H9 (cell line): ENCODE results near the gene ELMO2. TPM values are rescaled to one million over a fixed set of nuclear protein-coding genes. Genes with fewer than 3 reads are reported as not detected.

Experiments
- DNase-seq: peaks from one replicate; pipeline ENCODE4 v3.0.0-alpha.2; 2017
- H2AFZ ChIP-seq: one replicate; pipeline ENCODE4 v1.6.1; 2013; ENCODE audit warnings: mild to moderate bottlenecking, low read length, control low read depth, moderate library complexity
- H2AK5ac ChIP-seq: 2 replicates; pipeline ENCODE4 v1.6.1; 2013; ENCODE audit warnings: low read length, control low read depth, mixed read lengths; ENCODE audit not compliant: insufficient read length
- H2BK120ac ChIP-seq: one replicate; pipeline ENCODE4 v1.6.1; 2013; ENCODE audit warnings: low read depth, mild to moderate bottlenecking, low read length, control low read depth, inconsistent platforms; ENCODE audit not compliant: poor library complexity, severe bottlenecking
- H2BK12ac ChIP-seq: 2 replicates; pipeline ENCODE4 v1.6.1; 2013; ENCODE audit warnings: low read length, control low read depth, mixed read lengths, low read depth; ENCODE audit not compliant: insufficient read length
- H2BK15ac ChIP-seq: 2 replicates; pipeline ENCODE4 v1.6.1; 2013; ENCODE audit warnings: low read depth, low read length, control low read depth
- H2BK20ac ChIP-seq: one replicate; pipeline ENCODE4 v1.6.1; 2013; ENCODE audit warnings: low read depth, mild to moderate bottlenecking, low read length, control low read depth, inconsistent platforms; ENCODE audit not compliant: poor library complexity, severe bottlenecking
- H2BK5ac ChIP-seq: 2 replicates; pipeline ENCODE4 v1.6.1; 2013; ENCODE audit warnings: low read length, control low read depth, mixed read lengths; ENCODE audit not compliant: insufficient read length
- H3K14ac ChIP-seq: 2 replicates; pipeline ENCODE4 v1.6.1; 2013; ENCODE audit warnings: low read length, control low read depth; ENCODE audit not compliant: insufficient read depth
- H3K18ac ChIP-seq: 2 replicates; pipeline ENCODE4 v1.6.1; 2013; ENCODE audit warnings: low read depth, mild to moderate bottlenecking, mixed read lengths, low read length, control low read depth; ENCODE audit not compliant: insufficient read length
- H3K23ac ChIP-seq: 2 replicates; pipeline ENCODE4 v1.6.1; 2013; ENCODE audit warnings: low read length, control low read depth, mixed read lengths, low read depth; ENCODE audit not compliant: insufficient read length
- H3K23me2 ChIP-seq: 2 replicates; pipeline ENCODE4 v1.6.1; 2013; ENCODE audit warnings: low read depth, mild to moderate bottlenecking, mixed read lengths, low read length, control low read depth; ENCODE audit not compliant: insufficient read length, poor library complexity, severe bottlenecking
- H3K27ac ChIP-seq: 2 replicates; pipeline ENCODE4 v1.5.1; 2013; ENCODE audit warnings: low read length, control low read depth, mixed read lengths, low read depth; ENCODE audit not compliant: insufficient read length
- H3K27me3 ChIP-seq: 2 replicates; pipeline ENCODE4 v1.6.1; 2013; ENCODE audit warnings: low read length, control low read depth, inconsistent platforms; ENCODE audit not compliant: insufficient read depth
- H3K4ac ChIP-seq: 2 replicates; pipeline ENCODE4 v1.6.1; 2013; ENCODE audit warnings: low read depth, mild to moderate bottlenecking, control low read depth, inconsistent platforms, low read length, moderate library complexity
- H3K4me1 ChIP-seq: 2 replicates; pipeline ENCODE4 v1.6.1; 2013; ENCODE audit warnings: low read length, control low read depth, inconsistent platforms; ENCODE audit not compliant: insufficient read depth
- H3K4me2 ChIP-seq: 2 replicates; pipeline ENCODE4 v1.6.1; 2013; ENCODE audit warnings: low read length, control low read depth, mixed read lengths; ENCODE audit not compliant: insufficient read length, insufficient read depth
- H3K56ac ChIP-seq: 2 replicates; pipeline ENCODE4 v1.6.1; 2013; ENCODE audit warnings: low read depth, mild to moderate bottlenecking, mixed read lengths, low read length, control low read depth; ENCODE audit not compliant: insufficient read length
- H3K79me1 ChIP-seq: 2 replicates; pipeline ENCODE4 v1.6.1; 2013; ENCODE audit warnings: low read depth, mild to moderate bottlenecking, moderate library complexity, low read length, control low read depth, inconsistent platforms; ENCODE audit not compliant: insufficient read depth, poor library complexity, severe bottlenecking
- H3K79me2 ChIP-seq: 2 replicates; pipeline ENCODE4 v1.6.1; 2013; ENCODE audit warnings: low read length, control low read depth, inconsistent platforms; ENCODE audit not compliant: insufficient read depth
- H3K9ac ChIP-seq: 2 replicates; pipeline ENCODE4 v1.6.1; 2013; ENCODE audit warnings: low read length, control low read depth, mixed read lengths; ENCODE audit not compliant: insufficient read length; ENCODE audit errors: extremely low read depth
- H3K9me3 ChIP-seq: one replicate; pipeline ENCODE4 v1.6.1; 2013; ENCODE audit warnings: low read depth, low read length, inconsistent platforms; ENCODE audit not compliant: control insufficient read depth
- H3T11ph ChIP-seq: one replicate; pipeline ENCODE4 v1.6.1; 2013; ENCODE audit warnings: mild to moderate bottlenecking, low read length, control low read depth, inconsistent platforms
- H4K20me1 ChIP-seq: one replicate; pipeline ENCODE4 v1.6.1; 2013; ENCODE audit not compliant: control insufficient read depth, insufficient read length, insufficient read depth
- H4K5ac ChIP-seq: 2 replicates; pipeline ENCODE4 v1.6.1; 2013; ENCODE audit warnings: low read depth, mild to moderate bottlenecking, mixed read lengths, low read length, control low read depth; ENCODE audit not compliant: insufficient read length
- H4K8ac ChIP-seq: replicated peaks from 2 replicates; pipeline ENCODE4 v1.6.1; 2013; ENCODE audit warnings: low read length, control low read depth, mixed read lengths, low read depth; ENCODE audit not compliant: insufficient read length
- H4K91ac ChIP-seq: 2 replicates; pipeline ENCODE4 v1.6.1; 2013; ENCODE audit warnings: low read depth, mild to moderate bottlenecking, moderate library complexity, mixed read lengths, low read length, control low read depth; ENCODE audit not compliant: insufficient read length
- H3K27ac Mint-ChIP-seq, 3 experiments: 2 replicates in 2 of 3; 3 replicates in 1 of 3; pipeline ENCODE4 v1.8.0; 2020 to 2021; ENCODE audit warnings: mixed read lengths in 3 of 3, mild to moderate bottlenecking in 1 of 3, moderate library complexity in 1 of 3
- H3K27me3 Mint-ChIP-seq: 2 replicates; pipeline ENCODE4 v1.8.0; 2021; ENCODE audit warnings: low read depth, mild to moderate bottlenecking, moderate library complexity, mixed read lengths
- H3K36me3 Mint-ChIP-seq, 3 experiments: 2 replicates in 2 of 3; 3 replicates in 1 of 3; pipeline ENCODE4 v1.8.0; 2020 to 2021; ENCODE audit warnings: low read depth in 3 of 3, mixed read lengths in 3 of 3; ENCODE audit not compliant: insufficient read depth in 1 of 3
- H3K4me1 Mint-ChIP-seq, 2 experiments: 2 replicates each; pipeline ENCODE4 v1.8.0; 2020; ENCODE audit warnings: mixed read lengths in 2 of 2
- H3K4me3 Mint-ChIP-seq, 2 experiments: 2 replicates in 1 of 2; 3 replicates in 1 of 2; pipeline ENCODE4 v1.8.0; 2020 to 2021; ENCODE audit warnings: mild to moderate bottlenecking in 2 of 2, mixed read lengths in 2 of 2, moderate library complexity in 1 of 2
- H3K9me3 Mint-ChIP-seq, 2 experiments: 2 replicates in 1 of 2; 3 replicates in 1 of 2; pipeline ENCODE4 v1.8.0; 2020; ENCODE audit warnings: mild to moderate bottlenecking in 2 of 2, mixed read lengths in 2 of 2, moderate library complexity in 1 of 2
- WGBS: extraction: QIAGEN DNeasy Blood & Tissue Kit; methylation state at CpG from one replicate; pipeline ENCODE4 v1.1.7; 2013; ENCODE audit warnings: missing lambda C conversion rate, low lambda C conversion rate, mixed read lengths; ENCODE audit not compliant: insufficient read length; ENCODE audit errors: extremely low coverage; 5-methylcytosine and 5-hydroxymethylcytosine counted together
- total RNA-seq: library from RNA; stranded (reverse); gene quantifications from 2 replicates; pipeline ENCODE4 v1.2.1, GENCODE V29; 2021
- TF ChIP-seq, protein P1 (sequence below): fragments of 200-600 bp; sonication (generic); conservative IDR thresholded peaks from 3 replicates; pipeline ENCODE4 v1.8.0; 2021; ENCODE audit warnings: antibody characterized with exemption, mild to moderate bottlenecking

ELMO2 gene
- total RNA-seq, 1 experiment from 2014 or later: 32.5 TPM

DNA sequence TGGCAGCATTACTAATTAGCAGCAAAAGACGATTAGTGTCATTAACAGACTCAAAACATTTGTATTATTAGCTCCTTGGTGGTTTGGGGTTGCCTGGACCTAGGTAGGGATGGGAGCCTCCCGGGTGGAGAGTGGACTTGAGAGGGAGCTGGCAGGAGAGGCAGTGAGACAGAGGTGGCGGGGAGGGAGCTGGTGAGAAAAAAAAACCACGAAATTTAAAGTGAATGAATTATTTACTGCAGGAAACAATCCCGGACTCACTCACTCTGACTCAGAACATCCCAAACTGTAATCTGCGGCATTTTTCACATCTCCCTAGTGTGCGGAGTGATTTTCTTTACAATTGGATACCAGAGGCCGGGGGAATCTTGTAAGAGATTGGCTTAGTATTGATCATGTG is 83.8 kb downstream of the ELMO2 start:
- no peak overlapping the region for H2AK5ac ChIP-seq
- Mint-ChIP-seq H3K27me3 (peaks cover 27% of the 10 kb centered on the region), H3K9me3 (no peaks in the 10 kb centered on the region; a peak in 1 of 5 replicates), H3K4me3 (no peak overlapping the region), H3K27ac (no peak overlapping the region), H3K4me1 (peaks cover 0 to 3% of the 10 kb centered on the region in 2 experiments; a peak in 1 of 4 replicates), H3K36me3 (no peaks in the 10 kb centered on the region)
- no peak overlapping the region for H3K56ac ChIP-seq
- H3K4ac ChIP-seq: no peak overlapping the region
- H4K91ac ChIP-seq: no peak overlapping the region
- no peak for DNase-seq
- no CpG with 5 or more reads among the region's 8 CpGs for WGBS
- H3T11ph ChIP-seq: no peak overlapping the region
- H3K4me1 ChIP-seq: no peaks in the 10 kb centered on the region
- no peaks in the 10 kb centered on the region for H4K20me1 ChIP-seq
- H3K14ac ChIP-seq: no peak overlapping the region
- H2BK15ac ChIP-seq: no peak overlapping the region
- no peak overlapping the region for H3K4me2 ChIP-seq
- H3K23me2 ChIP-seq: no peaks in the 10 kb centered on the region
- no peak overlapping the region for H2BK20ac ChIP-seq
- no peak overlapping the region for H2AFZ ChIP-seq
- H3K27me3 ChIP-seq: no peaks in the 10 kb centered on the region; the same call in 1 of the 2 replicates
- H4K8ac ChIP-seq: no peak overlapping the region
- H3K23ac ChIP-seq: no peak overlapping the region
- H3K79me1 ChIP-seq: no peaks in the 10 kb centered on the region
- H2BK5ac ChIP-seq: no peak overlapping the region
- TF ChIP-seq, protein P1, sequence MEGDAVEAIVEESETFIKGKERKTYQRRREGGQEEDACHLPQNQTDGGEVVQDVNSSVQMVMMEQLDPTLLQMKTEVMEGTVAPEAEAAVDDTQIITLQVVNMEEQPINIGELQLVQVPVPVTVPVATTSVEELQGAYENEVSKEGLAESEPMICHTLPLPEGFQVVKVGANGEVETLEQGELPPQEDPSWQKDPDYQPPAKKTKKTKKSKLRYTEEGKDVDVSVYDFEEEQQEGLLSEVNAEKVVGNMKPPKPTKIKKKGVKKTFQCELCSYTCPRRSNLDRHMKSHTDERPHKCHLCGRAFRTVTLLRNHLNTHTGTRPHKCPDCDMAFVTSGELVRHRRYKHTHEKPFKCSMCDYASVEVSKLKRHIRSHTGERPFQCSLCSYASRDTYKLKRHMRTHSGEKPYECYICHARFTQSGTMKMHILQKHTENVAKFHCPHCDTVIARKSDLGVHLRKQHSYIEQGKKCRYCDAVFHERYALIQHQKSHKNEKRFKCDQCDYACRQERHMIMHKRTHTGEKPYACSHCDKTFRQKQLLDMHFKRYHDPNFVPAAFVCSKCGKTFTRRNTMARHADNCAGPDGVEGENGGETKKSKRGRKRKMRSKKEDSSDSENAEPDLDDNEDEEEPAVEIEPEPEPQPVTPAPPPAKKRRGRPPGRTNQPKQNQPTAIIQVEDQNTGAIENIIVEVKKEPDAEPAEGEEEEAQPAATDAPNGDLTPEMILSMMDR: no peak
- no peak overlapping the region for H2BK12ac ChIP-seq
- no peak overlapping the region for H3K9ac ChIP-seq
- no peak overlapping the region for H2BK120ac ChIP-seq
- no peak overlapping the region for H3K18ac ChIP-seq
- H3K27ac ChIP-seq: no peak overlapping the region
- H4K5ac ChIP-seq: no peak overlapping the region
- no peaks in the 10 kb centered on the region for H3K9me3 ChIP-seq
- H3K79me2 ChIP-seq: no peaks in the 10 kb centered on the region
